HG03575 (cell line): Measurements from ENCODE around the gene ARHGEF28.

ENCODE experiments used
- ATAC-seq: cut with Tn5 transposase; IDR thresholded peaks from one replicate; pipeline ENCODE4 v1.9.1; 2021; ENCODE audit not compliant: unreplicated experiment, insufficient number of reproducible peaks, low FRiP score; ENCODE audit errors: extremely low read depth

Gene ARHGEF28

DNA sequence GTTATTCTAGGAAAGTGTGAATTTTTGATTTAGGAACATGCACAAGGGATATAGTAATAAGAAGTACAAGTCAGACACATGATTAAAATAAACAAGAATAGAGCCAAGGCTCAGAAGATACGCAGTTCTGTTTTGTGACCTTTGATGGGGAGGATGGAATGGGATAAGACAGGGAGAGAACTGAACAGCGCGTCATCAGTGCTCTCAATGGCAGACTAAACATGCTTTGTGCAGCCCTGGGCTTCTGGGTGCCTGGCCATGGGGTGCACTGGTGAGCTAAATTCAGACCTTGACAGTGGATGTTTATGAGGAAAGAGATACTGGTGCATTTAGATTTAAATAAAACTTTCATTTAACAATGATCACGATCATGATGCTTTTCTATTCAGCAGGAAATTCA lies 309.7 kb downstream of the ARHGEF28 start:
- ATAC-seq: no peak

DNA sequence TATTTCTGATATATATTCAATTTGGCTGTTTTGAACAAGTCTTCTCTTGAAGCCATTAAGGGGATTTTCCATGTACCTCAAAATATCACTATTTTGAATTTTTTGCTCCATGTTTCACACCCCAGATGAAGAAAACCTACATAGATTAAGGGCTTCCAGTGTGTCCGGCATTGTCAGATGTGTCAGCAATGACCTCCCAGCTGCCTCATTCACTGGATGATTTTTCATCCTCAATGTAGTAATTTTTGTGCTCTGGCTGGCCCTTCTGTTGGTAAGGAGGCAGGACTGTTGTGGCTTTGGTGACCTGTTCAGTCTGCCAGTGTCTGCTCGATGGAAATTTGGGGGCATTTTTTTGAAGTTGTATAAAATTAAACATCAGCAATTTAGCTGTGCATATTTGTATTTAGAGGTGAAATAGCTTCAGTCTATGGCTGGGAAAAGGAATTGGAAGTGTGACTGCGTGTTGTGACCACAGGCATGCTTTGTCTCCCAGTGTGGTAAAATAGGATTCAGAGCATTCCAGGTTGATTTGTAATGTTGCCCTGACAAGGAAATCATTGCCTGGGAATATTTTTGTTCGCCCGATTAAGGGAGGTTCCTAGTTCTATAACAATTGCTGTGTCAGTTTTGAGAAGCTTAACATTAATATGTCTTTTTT lies 312.4 kb downstream of the ARHGEF28 start:
- ATAC-seq: no peak

DNA sequence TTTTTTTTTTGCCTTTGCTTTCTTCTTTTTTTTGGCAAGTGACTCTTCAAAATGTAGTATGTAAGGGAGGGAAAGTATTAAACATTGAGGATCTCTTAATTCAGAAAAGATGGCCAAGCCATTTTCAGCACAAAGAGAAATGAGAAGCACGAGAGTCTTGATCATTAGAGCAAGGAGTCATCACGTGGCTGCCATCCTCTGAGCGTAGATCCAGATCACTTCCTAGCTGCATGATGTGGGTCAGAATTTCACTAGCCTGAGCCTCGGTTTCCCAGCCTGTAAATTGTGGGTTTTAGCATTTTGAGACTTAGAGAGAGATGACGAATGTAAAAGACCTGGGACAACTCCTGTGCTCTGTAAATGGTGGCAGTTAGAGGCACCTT lies 312.9 kb downstream of the ARHGEF28 start:
- ATAC-seq: no peak

DNA sequence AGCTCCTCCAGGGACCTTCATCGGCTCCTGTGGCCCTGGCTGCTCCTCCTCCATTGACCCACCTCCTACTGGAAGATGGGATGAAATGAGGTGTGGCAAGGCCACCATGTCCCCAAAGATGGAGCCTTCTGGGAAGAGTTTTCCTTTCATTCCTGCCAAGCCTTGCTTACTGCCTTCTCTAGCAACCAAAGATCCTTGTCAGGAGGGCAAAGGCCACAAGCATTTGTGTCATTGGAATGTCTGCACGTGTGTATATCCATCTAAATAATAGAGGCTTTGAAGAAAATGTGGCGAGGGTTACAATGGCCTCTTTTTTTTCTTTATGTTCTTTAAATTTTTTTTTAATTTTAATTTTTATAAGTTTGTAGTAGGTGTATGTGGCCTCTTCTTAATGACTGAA lies 313.6 kb downstream of the ARHGEF28 start:
- no peak for ATAC-seq

DNA sequence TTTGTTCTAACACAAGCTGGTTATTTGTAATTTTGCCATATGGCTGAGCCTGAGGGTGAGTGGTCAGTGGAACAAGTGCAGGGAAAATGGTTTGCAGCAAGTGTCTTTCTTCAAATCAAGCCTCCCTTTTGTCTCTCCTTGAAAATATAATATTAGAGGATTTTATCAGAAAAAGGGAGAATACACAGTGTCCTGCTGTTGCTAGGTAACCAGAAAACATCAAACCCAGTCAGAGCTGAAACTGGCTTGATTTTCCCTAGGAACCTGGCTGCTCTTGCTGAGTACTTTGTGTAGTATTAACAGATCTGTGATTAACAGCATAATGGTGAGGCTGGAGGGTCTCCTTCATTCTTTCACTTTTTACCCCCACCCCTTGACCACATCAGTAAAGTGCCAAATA lies 314.0 kb downstream of the ARHGEF28 start:
- ATAC-seq: no peak

DNA sequence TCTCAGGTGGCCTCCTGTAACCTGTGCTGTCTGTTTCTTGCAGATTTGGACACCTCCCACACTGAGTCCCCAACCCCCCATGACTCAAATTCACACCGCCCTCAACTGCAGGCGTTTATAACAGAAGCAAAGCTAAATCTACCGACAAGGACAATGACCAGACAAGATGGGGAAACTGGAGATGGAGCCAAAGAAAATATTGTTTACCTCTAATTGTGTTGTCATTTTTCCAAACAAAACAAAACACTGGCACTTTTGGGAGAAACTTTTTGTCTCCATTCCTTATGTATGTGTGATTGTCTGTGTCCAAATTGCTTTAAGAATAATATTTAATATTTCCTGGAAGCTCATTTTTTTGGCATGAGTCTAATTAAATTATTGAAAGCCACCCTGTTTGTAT lies 314.8 kb downstream of the ARHGEF28 start:
- ATAC-seq: no peak

DNA sequence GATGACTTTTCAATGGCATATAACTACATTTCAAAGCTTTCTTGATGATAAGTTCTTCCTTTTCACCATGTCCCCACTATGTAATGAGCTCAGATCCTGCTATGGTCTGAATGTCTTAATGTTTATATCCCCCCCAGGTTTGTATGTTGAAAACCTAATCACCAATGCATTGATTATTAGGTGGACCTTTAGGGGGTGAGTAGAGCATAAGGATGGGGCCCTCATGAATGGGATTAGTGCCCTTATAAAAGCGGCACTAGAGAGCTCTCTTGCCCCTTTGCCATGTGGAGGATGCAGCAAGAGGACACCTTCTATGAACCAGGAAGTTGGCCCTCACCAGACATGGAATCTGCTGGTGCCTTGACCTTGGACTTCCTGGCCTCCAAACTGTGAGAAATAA lies 316.8 kb downstream of the ARHGEF28 start:
- no peak for ATAC-seq

DNA sequence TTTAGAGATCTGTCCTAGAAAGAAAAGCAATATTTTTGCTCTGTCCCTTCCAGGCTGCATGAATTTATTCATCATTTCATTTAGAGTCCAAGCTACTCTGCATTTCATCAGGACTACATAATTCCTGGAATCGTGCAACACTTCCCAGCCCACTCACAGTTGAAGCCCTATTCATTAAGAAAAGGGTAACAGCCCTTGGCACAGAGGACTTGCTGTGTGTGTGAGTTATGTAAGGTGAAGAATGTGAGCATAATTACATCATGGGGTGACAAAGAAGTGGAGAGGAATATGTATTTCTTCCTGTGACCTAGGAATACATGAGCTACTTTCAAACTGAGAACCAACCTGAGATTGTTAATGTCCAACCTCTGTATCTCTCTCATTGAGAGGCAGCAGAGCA lies 317.4 kb downstream of the ARHGEF28 start:
- no peak for ATAC-seq

DNA sequence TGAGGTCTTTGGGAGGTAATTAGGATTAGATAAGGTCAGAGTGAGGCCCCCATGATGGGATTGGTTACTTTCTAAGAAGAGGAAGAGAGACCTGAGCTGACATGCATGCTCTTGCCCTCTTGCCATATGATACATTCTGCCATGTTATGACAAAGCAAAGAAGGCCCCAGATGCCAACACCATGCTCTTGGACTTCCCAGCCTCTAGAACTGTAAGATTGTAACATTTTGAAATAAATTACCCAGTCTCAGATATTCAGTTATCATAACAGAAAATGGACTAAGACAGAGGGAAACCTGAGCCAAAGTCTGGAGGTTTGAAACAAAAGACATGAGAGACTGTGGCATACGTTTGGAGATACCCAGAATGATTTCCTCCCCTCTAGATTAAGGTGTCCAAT lies 318.6 kb downstream of the ARHGEF28 start:
- no peak for ATAC-seq

DNA sequence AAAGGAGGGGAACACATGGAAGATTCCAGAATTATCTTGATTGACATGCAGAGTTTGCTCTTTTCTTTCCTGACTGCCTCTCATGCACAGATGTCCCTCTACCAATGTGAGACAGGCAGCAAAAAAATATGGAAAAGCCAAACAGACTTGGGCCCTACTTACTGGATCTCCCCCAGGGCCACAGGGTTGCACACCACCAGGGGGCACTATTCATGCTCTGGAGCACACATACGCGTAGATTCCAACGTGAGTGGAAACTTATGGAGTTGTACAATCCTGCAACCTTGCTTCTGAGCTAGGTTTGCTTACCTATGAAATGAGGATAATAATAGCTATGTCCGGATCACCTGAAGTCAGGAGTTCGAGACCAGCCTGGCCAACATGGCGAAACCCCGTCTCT lies 319.5 kb downstream of the ARHGEF28 start:
- ATAC-seq: no peak

DNA sequence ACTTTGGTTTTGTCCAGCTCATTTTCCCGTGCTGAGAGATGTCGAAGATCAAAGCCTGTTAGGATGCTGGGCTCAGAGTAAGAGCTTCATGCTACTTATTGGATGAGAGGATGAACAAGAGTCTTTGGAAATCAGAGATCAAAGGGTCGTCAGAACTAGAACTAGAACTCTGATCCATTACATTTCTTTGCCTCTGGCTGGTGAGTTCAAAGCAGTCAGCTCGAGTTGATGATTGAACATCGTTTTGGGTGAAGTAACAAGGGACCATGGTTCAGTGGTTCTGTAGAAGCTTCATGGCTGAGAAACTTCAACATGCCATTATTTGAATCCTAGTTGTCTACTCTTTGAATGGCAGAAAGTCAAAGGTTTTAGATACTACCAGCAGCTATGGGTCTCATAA lies 320.3 kb downstream of the ARHGEF28 start:
- no peak for ATAC-seq

DNA sequence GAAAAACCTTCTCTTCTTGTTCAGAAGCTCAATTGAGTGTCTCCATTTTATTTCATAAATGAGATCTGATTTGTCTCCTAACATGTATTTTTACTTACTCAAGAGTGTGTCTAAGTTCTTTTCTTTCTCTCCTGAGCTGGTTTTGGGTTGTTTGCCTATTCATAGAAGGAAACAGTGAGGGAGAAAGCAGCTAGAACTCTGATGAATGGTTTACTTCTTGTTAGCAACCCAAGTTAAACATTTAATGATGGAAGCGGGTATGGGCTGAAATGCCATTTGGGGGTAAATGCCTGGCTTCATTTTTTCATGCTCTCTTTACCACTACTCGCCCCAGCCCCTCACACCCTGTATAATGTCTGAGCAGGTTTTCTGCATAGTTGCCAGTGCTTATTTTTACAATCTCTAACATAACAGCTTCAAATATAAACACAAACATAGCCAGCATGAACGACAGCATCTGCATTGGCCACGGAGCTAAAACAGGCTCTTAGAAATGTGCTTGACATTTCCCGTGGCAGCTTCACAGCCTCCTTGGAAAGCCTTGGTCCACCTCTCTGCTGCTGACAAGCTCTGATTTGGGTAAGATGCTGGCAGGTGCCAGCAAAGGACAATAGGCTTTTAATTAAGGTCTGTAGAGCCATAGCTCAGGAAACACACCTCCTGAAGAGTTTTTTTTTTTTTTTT lies 321.1 kb downstream of the ARHGEF28 start:
- ATAC-seq: no peak

DNA sequence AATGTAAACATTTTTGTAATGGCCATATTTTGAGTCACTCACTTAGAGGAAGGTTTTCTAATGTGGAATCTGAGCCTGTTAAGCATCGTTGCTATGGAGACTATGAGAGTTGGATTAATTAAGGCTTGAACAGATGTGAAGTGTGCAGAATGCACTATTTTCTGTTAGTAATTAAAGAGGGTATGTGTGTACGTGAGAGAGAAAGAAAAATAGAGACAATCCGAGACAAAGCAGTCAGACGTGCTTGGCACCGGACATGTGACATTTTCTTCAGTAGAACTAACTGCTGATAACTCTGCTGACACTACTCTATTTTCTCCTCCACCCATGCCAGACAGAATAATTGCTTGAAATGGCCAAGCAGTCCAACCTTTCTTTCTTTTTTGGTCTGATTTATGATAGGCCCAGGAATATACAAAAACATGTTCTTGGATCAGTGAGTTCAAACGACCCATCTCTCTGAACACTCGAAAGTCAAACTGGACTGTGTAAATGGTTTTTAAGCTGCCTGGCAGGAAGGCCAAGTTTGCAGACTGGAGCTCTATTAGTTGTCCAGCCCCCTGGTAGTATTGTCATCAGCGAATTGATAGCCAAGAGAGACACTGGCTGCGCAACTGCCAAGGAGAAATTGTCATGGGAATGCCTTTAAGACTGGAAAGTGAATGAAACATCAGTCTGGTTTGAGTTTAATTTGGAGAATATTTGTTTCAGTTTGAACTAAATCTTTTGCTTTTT lies 322.1 kb downstream of the ARHGEF28 start:
- ATAC-seq: no peak

DNA sequence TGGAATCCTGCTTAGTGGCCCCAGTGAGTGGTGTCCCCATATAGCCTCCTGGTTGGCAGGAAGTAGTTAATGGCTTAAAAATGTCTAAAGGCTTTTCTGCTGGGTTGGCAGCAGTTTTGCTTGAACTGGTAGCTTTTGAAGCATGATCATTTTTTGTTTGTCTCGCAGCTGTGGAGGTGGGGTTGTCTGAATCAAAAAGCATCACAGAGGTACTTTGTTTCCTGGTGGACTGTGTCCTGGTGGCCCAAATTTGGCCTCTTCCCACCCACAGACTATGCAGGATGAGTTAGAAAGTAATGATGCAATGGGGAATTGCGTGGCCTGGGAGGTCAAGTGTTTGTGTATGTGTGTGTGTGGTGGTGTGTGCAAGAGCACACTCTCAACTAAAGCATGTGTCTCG lies 322.7 kb downstream of the ARHGEF28 start:
- ATAC-seq: no peak

DNA sequence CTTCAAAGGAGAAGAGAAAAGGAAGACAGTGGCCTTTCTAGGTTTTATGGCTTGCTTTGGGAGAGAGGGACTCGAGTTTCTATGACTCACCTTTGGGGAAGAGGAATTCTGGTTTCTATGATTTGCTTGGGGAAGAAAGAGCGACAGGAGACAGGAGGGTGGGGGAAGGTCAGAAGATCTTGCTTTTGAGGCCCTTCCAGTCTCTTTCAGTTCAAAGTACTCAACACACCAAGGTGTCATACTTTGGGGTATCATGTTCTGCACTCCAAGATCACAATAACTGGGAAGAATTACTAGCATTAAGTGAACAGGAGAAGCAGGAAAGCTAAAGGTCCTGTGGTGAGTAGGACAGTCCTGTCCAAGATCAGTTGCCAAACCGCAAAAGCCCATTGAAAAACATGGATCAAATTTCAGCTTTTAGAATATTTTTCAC lies 324.5 kb downstream of the ARHGEF28 start:
- ATAC-seq: no peak

DNA sequence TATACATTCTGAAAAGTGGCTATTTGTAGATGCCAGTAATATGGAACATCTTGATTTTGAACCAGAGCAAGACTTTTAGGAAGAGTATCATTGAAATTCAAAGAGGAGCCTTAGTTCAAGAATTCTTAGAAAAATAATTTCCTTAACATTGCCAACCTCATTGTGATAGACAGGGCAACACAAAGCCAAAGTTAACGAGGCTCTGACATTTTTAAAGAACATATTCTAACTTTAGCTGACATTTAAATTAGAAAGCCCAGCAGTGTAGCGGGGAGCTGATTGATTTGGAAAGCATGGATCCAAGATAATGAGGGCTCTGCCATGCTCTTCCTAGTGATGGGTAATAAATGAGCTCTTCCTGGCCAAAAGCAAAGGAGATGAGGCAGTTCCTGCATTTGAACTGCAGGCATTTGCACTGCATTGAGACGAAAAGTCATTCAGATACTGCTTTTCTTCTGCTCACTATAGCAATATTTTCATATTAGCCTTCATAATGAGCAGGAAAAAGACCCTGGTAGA lies 325.0 kb downstream of the ARHGEF28 start:
- ATAC-seq: no peak

DNA sequence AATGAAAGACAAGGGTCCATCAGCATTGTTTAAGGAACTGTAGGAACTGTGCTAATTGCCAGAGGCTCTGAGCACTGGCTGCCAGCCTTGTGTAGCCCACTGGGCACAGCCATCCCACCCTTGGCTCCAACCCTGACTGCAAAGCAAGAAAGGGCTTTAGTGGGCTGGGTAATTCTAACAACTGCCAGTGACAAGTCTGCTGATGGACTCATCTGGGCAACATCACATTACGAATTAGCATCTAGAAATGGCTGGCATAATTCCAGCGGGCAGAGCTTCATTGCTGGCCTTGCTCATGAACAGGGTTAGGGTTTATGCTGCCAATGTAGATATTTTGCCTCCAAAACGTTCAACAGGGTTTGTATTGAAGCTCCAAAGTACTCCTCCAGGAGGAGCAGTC lies 326.9 kb downstream of the ARHGEF28 start:
- ATAC-seq: no peak

DNA sequence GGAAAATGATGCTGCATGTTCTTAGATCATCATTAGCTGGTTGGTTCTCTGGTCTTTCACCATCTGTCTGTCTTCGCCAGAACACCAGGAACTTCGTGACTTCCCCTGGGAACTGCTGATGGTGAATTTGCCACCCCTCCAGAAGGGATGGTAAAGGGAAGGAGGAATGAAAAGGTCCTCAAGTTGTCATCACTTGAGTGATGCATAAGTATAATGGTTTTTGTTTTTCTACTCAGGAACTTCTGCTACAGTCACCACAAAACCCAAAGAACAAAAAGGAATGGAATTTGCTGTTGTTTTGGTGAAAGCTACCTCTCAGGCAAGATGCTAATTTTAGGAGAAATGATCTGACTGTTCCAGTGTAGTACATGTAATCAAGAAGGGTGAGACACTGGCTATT lies 328.4 kb downstream of the ARHGEF28 start:
- no peak for ATAC-seq

DNA sequence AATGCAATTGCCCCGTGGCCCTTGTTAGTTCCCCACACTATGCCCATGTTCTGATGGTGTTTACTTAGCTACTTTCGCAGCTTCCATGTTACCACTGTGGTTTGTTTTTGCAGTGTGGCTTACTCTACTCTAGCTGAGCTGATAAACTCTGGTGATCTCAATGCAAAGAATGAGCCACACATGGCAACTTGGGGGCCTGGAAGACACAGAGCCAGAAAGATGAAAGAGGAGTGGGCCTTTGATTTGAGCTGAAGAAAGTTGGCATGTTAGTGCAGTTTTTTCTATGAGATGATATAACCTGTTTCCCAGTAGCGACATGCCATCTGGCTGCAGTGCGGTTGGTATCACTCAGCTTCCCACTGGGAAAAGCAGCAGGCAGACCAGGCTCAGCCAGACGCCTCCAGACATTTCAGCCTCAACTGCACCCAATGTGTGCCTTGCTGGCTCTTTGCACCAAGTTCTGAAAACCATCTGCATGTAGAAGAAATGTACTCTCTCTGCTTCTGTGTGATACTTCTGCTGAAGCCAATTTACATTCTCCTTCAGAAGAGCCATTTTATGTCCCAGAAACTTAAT lies 329.4 kb downstream of the ARHGEF28 start:
- no peak for ATAC-seq
